H1 (cell line): ENCODE results near the gene NRXN3. TPM values are rescaled to one million over a fixed set of nuclear protein-coding genes. Genes with fewer than 3 reads are reported as not detected.

Experiments
- CTCF ChIA-PET: fragments of 300-600 bp; sonication (Branson Sonifier 250); formaldehyde crosslinking; loops from one replicate; lab custom pipeline; 2021; ENCODE audit not compliant: partially characterized antibody; lab: Charles Lee
- POLR2A ChIA-PET: fragments of 300-600 bp; sonication (Branson Sonifier 250); formaldehyde crosslinking; loops from one replicate; lab custom pipeline; 2021; ENCODE audit warnings: inconsistent platforms; ENCODE audit not compliant: partially characterized antibody; lab: Charles Lee
- DNase-seq, 2 experiments: peaks; one replicate each; pipeline versions ENCODE4 v3.0.0 to v3.0.0-alpha.2; 2010 to 2022; ENCODE audit warnings: low spot score in 2 of 2, low read depth in 1 of 2, mixed read lengths in 1 of 2
- FAIRE-seq: peaks from 2 replicates; lab custom pipeline; 2011; peaks lifted over from hg19 to GRCh38; lab: Jason Lieb, UNC
- H2AFZ ChIP-seq: 2 replicates; pipeline ENCODE4 v1.8.1; 2012; ENCODE audit warnings: low read length, inconsistent platforms
- H2AK5ac ChIP-seq: 2 replicates; pipeline ENCODE4 v1.6.1; 2013; ENCODE audit warnings: low read depth, low read length
- H2BK120ac ChIP-seq: replicated peaks from 2 replicates; pipeline ENCODE3; 2013; ENCODE audit warnings: low read depth, low read length, inconsistent platforms
- H2BK12ac ChIP-seq: 2 replicates; pipeline ENCODE4 v1.6.1; 2013; ENCODE audit warnings: low read depth, low read length
- H2BK15ac ChIP-seq: 2 replicates; pipeline ENCODE4 v1.6.1; 2013; ENCODE audit warnings: low read length
- H2BK20ac ChIP-seq: 2 replicates; pipeline ENCODE4 v1.6.1; 2013; ENCODE audit warnings: low read length
- H2BK5ac ChIP-seq: 2 replicates; pipeline ENCODE4 v1.6.1; 2013; ENCODE audit warnings: low read depth, low read length
- H3K14ac ChIP-seq: 2 replicates; pipeline ENCODE4 v1.6.1; 2013; ENCODE audit warnings: inconsistent platforms; ENCODE audit not compliant: insufficient read length
- H3K18ac ChIP-seq: 2 replicates; pipeline ENCODE4 v1.6.1; 2013; ENCODE audit warnings: low read length; ENCODE audit errors: extremely low read depth
- H3K23ac ChIP-seq: 2 replicates; pipeline ENCODE4 v1.6.1; 2013; ENCODE audit warnings: inconsistent platforms; ENCODE audit not compliant: insufficient read length
- H3K23me2 ChIP-seq: 2 replicates; pipeline ENCODE4 v1.6.1; 2013; ENCODE audit warnings: low read depth, low read length
- H3K27ac ChIP-seq: 2 replicates; pipeline ENCODE4 v1.6.1; 2011; ENCODE audit warnings: low read depth, low read length, inconsistent platforms
- H3K27me3 ChIP-seq, 4 experiments: replicated peaks in 1 of 4; 1 replicate in 1 of 4; 2 replicates in 3 of 4; pipeline versions ENCODE4 v1.6.1 to v1.8.1; 2011 to 2013; ENCODE audit warnings: low read length in 3 of 4, mild to moderate bottlenecking in 3 of 4, inconsistent platforms in 2 of 4, mixed read lengths in 2 of 4, moderate library complexity in 1 of 4; ENCODE audit not compliant: control insufficient read depth in 3 of 4, insufficient read depth in 3 of 4; ENCODE audit errors: extremely low read depth in 1 of 4
- H3K36me3 ChIP-seq, 4 experiments: 2 replicates each; pipeline versions ENCODE4 v1.6.1 to v1.8.1; 2011 to 2013; ENCODE audit warnings: mild to moderate bottlenecking in 4 of 4, low read length in 3 of 4, moderate library complexity in 2 of 4, control low read depth in 1 of 4, inconsistent platforms in 1 of 4; ENCODE audit not compliant: insufficient read depth in 4 of 4, control insufficient read depth in 2 of 4
- H3K4ac ChIP-seq: replicated peaks from 2 replicates; pipeline ENCODE3; 2013; ENCODE audit warnings: low read length, low read depth, mixed read lengths, inconsistent platforms; ENCODE audit not compliant: insufficient read length
- H3K4me1 ChIP-seq, 4 experiments: replicated peaks in 1 of 4; 1 replicate in 1 of 4; 2 replicates in 3 of 4; pipeline versions ENCODE4 v1.6.1 to v1.8.1; 2011 to 2013; ENCODE audit warnings: low read length in 3 of 4, inconsistent platforms in 2 of 4, mixed read lengths in 1 of 4; ENCODE audit not compliant: insufficient read depth in 4 of 4, control insufficient read depth in 3 of 4
- H3K4me2 ChIP-seq, 2 experiments: 2 replicates each; pipeline versions ENCODE4 v1.6.1 to v1.8.1; 2011 to 2013; ENCODE audit warnings: low read depth in 2 of 2, low read length in 2 of 2, control low read depth in 1 of 2, inconsistent platforms in 1 of 2, mild to moderate bottlenecking in 1 of 2; ENCODE audit not compliant: insufficient read depth in 1 of 2
- H3K4me3 ChIP-seq, 4 experiments: fragments of 200-600, 300-600 bp in 1 of 4; sonication (generic), shearing (Covaris generic), sonication (Bioruptor Twin) in 1 of 4; 2 replicates each; pipeline versions ENCODE4 v1.5.1 to v1.8.1; 2011 to 2016; ENCODE audit warnings: low read length in 4 of 4, low read depth in 3 of 4, control low read depth in 2 of 4, inconsistent platforms in 2 of 4, mild to moderate bottlenecking in 2 of 4, mixed read lengths in 1 of 4, moderate library complexity in 1 of 4; ENCODE audit not compliant: insufficient read depth in 2 of 4; ENCODE audit errors: extremely low read depth in 1 of 4
- H3K56ac ChIP-seq: replicated peaks from 2 replicates; pipeline ENCODE3; 2013; ENCODE audit warnings: low read depth, mild to moderate bottlenecking, mixed read lengths, low read length, inconsistent platforms; ENCODE audit not compliant: insufficient read length
- H3K79me1 ChIP-seq: 2 replicates; pipeline ENCODE4 v1.6.1; 2013; ENCODE audit warnings: low read depth, low read length, control low read depth
- H3K79me2 ChIP-seq, 2 experiments: 2 replicates each; pipeline versions ENCODE4 v1.6.1 to v1.8.1; 2012 to 2013; ENCODE audit warnings: low read length in 2 of 2, mild to moderate bottlenecking in 2 of 2, inconsistent platforms in 1 of 2; ENCODE audit not compliant: insufficient read depth in 2 of 2, control insufficient read depth in 1 of 2
- H3K9ac ChIP-seq, 4 experiments: replicated peaks in 1 of 4; 1 replicate in 1 of 4; 2 replicates in 3 of 4; pipeline versions ENCODE4 v1.6.1 to v1.8.1; 2011 to 2013; ENCODE audit warnings: low read depth in 3 of 4, low read length in 3 of 4, control low read depth in 2 of 4, mild to moderate bottlenecking in 2 of 4, moderate library complexity in 2 of 4, inconsistent platforms in 1 of 4; ENCODE audit errors: extremely low read depth in 1 of 4
- H3K9me3 ChIP-seq, 2 experiments: 2 replicates each; pipeline versions ENCODE4 v1.6.1 to v1.8.1; 2012 to 2013; ENCODE audit warnings: mild to moderate bottlenecking in 2 of 2, moderate library complexity in 2 of 2, control low read depth in 1 of 2, inconsistent platforms in 1 of 2, low read depth in 1 of 2, low read length in 1 of 2, mixed read lengths in 1 of 2; ENCODE audit not compliant: insufficient read depth in 2 of 2
- H4K20me1 ChIP-seq, 2 experiments: replicated peaks in 1 of 2; 2 replicates each; pipeline versions ENCODE3 to v1.8.1; 2011 to 2013; ENCODE audit warnings: inconsistent platforms in 2 of 2, low read length in 2 of 2, mild to moderate bottlenecking in 1 of 2; ENCODE audit not compliant: insufficient read depth in 2 of 2, control insufficient read depth in 1 of 2
- H4K5ac ChIP-seq: 2 replicates; pipeline ENCODE4 v1.6.1; 2013; ENCODE audit warnings: low read length, low read depth, mixed read lengths, inconsistent platforms; ENCODE audit not compliant: insufficient read length
- H4K8ac ChIP-seq: 2 replicates; pipeline ENCODE4 v1.8.0; 2013; ENCODE audit warnings: mild to moderate bottlenecking, moderate library complexity, low read length, inconsistent platforms; ENCODE audit not compliant: insufficient read depth; ENCODE audit errors: extremely low read depth
- H4K91ac ChIP-seq: replicated peaks from 2 replicates; pipeline ENCODE3; 2013; ENCODE audit warnings: low read length, mixed read lengths, inconsistent platforms; ENCODE audit not compliant: insufficient read length
- ASH2L ChIP-seq: fragments of 200-600, 300-600 bp; sonication (generic); IDR thresholded peaks from one replicate; pipeline ENCODE4 v1.7.1; 2017; ENCODE audit warnings: low read length
- BCL11A ChIP-seq, 2 experiments: IDR thresholded peaks; one replicate each; pipeline ENCODE4 v1.6.1; 2011; ENCODE audit warnings: low read depth in 2 of 2, low read length in 2 of 2, mild to moderate bottlenecking in 2 of 2
- CREB1 ChIP-seq: IDR thresholded peaks from 2 replicates; pipeline ENCODE4 v1.6.1; 2012; ENCODE audit warnings: inconsistent platforms
- KDM1A ChIP-seq: fragments of 200-600, 300-600 bp; sonication (generic); IDR thresholded peaks from 2 replicates; pipeline ENCODE4 v1.7.1; 2016; ENCODE audit warnings: mild to moderate bottlenecking, low read length, borderline replicate concordance
- SP2 ChIP-seq: IDR thresholded peaks from 2 replicates; pipeline ENCODE4 v1.6.1; 2012; ENCODE audit warnings: mild to moderate bottlenecking, low read length, inconsistent platforms
- SP4 ChIP-seq: IDR thresholded peaks from 2 replicates; pipeline ENCODE4 v1.6.1; 2012; ENCODE audit warnings: low read length, inconsistent platforms
- WGBS, 2 experiments: shearing (Covaris generic) in 1 of 2; methylation state at CpG; one replicate each; pipeline versions ENCODE4 v1.1.6 to v1.1.7; 2013 to 2015; ENCODE audit warnings: low lambda C conversion rate in 2 of 2, mixed read lengths in 2 of 2, inconsistent platforms in 1 of 2, low coverage in 1 of 2, missing lambda C conversion rate in 1 of 2; ENCODE audit not compliant: insufficient replicate concordance in 2 of 2, insufficient coverage in 1 of 2, insufficient read length in 1 of 2; ENCODE audit errors: extremely low coverage in 1 of 2, missing lambda C conversion rate in 1 of 2; 5-methylcytosine and 5-hydroxymethylcytosine counted together
- polyA plus RNA-seq, 7 experiments: library from polyadenylated mRNA; depleted of rRNA in 3 of 7; stranded (reverse) in 5 of 7; unstranded in 2 of 7; fragments of >200 nt in 5 of 7; fragments of 200-250 nt in 2 of 7; gene quantifications; 1 replicate in 5 of 7; 2 replicates in 1 of 7; 4 replicates in 1 of 7; pipeline versions ENCODE4 v1.2.1 to v1.2.3, GENCODE V29; 2011 to 2013; ENCODE audit warnings: missing spikeins in 2 of 7, mixed read lengths in 2 of 7
- total RNA-seq: library from RNA; stranded (reverse); fragmentation: NEBNext Ultra II Directional; extraction: Animal tissue kit (Norgen Biotek cat#: 25700); gene quantifications from 2 replicates; pipeline ENCODE4 v1.2.1, GENCODE V29; 2021
- TF ChIP-seq, protein P1 (sequence below): IDR thresholded peaks from 2 replicates; pipeline ENCODE4 v1.6.1; 2011; ENCODE audit warnings: low read length, improper control_type of control experiment

The NRXN3 gene
- total and polyA plus RNA-seq, 2 of the 8 experiments (the other 6 are each of a cell fraction or from before 2014, with no cell fraction given) = 2.6 to 4.1 TPM

DNA sequence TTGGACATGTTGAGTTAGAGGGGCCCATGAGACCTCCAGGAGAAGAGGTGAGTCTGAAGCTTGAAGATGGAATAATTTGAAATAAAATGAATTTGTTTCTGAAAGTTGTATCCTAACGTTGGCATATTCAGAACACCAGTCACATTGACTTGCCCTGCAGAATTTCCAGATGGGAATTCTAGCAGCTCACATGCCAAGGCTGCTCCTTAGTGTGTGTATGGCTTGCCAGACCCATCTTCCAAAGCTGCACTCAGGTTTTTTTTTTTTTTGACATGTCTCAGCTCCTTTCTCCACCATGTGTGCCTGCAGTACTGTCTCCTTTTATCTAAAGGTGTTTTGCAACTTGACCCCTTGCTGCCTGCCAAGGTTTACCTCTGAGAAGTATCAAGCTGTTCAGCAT, 261.9 kb downstream of the NRXN3 start:
- 88% methylated on average over 1 of the region's 1 CpG; no CpG with 5 or more reads in 1 of the 2 experiments for WGBS, 2 experiments
- TF ChIP-seq KDM1A (no peak), SP2 (no peak), ASH2L (no peak), CREB1 (no peak), BCL11A (IDR thresholded peaks at IDR 0.05; ENCODE audit: low read depth in 2 of 2, low read length in 2 of 2) (no peak), SP4 (no peak)
- TF ChIP-seq, protein P1, sequence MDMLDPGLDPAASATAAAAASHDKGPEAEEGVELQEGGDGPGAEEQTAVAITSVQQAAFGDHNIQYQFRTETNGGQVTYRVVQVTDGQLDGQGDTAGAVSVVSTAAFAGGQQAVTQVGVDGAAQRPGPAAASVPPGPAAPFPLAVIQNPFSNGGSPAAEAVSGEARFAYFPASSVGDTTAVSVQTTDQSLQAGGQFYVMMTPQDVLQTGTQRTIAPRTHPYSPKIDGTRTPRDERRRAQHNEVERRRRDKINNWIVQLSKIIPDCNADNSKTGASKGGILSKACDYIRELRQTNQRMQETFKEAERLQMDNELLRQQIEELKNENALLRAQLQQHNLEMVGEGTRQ = no peak
- TF ChIP-seq, all 59 proteins: peak for 0
- Histone ChIP-seq H3K4ac (no peak overlapping the region), H3K9me3 (no peaks in the 10 kb centered on the region), H2BK15ac (no peak overlapping the region), H3K4me2 (no peak overlapping the region), H3K23me2 (no peaks in the 10 kb centered on the region), H2AK5ac (no peak overlapping the region), H4K8ac (no peak overlapping the region), H3K79me1 (no peaks in the 10 kb centered on the region), H3K4me1 (no peaks in the 10 kb centered on the region), H3K27ac (no peak overlapping the region), H2BK5ac (no peak overlapping the region), H3K23ac (no peak overlapping the region), H3K9ac (no peak overlapping the region), H3K27me3 (no peaks in the 10 kb centered on the region), H2BK12ac (no peak overlapping the region), H2BK20ac (no peak overlapping the region), H4K5ac (no peak overlapping the region), H3K56ac (no peak overlapping the region), H2AFZ (no peak overlapping the region), H3K4me3 (no peak overlapping the region), H2BK120ac (no peak overlapping the region), H3K14ac (no peak overlapping the region), H3K36me3 (no peaks in the 10 kb centered on the region), H4K20me1 (no peaks in the 10 kb centered on the region), H3K18ac (no peak overlapping the region), H3K79me2 (no peaks in the 10 kb centered on the region), H4K91ac (no peak overlapping the region)
- ChIA-PET POLR2A (no interaction called here), CTCF (interaction anchor here (0.8 to 2.6 kb wide), 3 partner anchors 15 to 235 kb away, joined by 3 to 14 read pairs (median 4); no protein-coding TSS in a partner anchor)
- DNase-seq = no peak
- no peak for FAIRE-seq
